Measurements from ENCODE around the gene ADGRD1. TPM values are rescaled to one million over a fixed set of nuclear protein-coding genes. Genes with fewer than 3 reads are reported as not detected.

ADGRD1 gene
- total RNA-seq, 1 donor from 2014 or later: 0.08 TPM

DNA sequence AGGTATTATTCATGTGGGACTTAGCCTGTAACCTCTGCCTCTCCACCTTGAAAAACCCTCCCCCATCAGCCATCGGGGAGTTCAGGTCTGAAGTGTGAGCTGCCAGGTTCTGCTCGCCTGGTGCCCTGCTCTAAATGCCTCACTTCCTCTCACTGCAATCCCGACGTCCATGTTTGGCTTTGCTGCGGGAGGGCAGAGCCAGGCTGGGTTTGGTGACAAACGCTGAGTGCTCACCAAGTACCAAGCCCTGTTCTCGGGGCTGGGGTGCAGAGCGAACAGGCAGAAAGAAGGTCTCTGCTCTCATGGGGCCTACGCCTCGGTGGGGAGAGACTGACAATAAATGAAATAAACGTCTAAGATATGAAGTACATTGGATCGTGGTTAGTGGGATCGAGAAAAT, 2.1 kb upstream of the ADGRD1 start:
- peaks cover 7% of the 10 kb centered on the region for H3K27me3 ChIP-seq (ENCODE audit: control insufficient read depth, insufficient read depth, low read length)
- TF ChIP-seq, protein P1, sequence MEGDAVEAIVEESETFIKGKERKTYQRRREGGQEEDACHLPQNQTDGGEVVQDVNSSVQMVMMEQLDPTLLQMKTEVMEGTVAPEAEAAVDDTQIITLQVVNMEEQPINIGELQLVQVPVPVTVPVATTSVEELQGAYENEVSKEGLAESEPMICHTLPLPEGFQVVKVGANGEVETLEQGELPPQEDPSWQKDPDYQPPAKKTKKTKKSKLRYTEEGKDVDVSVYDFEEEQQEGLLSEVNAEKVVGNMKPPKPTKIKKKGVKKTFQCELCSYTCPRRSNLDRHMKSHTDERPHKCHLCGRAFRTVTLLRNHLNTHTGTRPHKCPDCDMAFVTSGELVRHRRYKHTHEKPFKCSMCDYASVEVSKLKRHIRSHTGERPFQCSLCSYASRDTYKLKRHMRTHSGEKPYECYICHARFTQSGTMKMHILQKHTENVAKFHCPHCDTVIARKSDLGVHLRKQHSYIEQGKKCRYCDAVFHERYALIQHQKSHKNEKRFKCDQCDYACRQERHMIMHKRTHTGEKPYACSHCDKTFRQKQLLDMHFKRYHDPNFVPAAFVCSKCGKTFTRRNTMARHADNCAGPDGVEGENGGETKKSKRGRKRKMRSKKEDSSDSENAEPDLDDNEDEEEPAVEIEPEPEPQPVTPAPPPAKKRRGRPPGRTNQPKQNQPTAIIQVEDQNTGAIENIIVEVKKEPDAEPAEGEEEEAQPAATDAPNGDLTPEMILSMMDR (IDR thresholded peaks at IDR 0.05; ENCODE audit: insufficient read depth, low read length, poor library complexity, severe bottlenecking): no peak
- H3K4me3 ChIP-seq (ENCODE audit: low read depth, low read length): no peak overlapping the region
- DNase-seq (ENCODE audit: low read depth): no peak
- no peaks in the 10 kb centered on the region for H3K36me3 ChIP-seq (ENCODE audit: control insufficient read depth, insufficient read depth, low read length)

DNA sequence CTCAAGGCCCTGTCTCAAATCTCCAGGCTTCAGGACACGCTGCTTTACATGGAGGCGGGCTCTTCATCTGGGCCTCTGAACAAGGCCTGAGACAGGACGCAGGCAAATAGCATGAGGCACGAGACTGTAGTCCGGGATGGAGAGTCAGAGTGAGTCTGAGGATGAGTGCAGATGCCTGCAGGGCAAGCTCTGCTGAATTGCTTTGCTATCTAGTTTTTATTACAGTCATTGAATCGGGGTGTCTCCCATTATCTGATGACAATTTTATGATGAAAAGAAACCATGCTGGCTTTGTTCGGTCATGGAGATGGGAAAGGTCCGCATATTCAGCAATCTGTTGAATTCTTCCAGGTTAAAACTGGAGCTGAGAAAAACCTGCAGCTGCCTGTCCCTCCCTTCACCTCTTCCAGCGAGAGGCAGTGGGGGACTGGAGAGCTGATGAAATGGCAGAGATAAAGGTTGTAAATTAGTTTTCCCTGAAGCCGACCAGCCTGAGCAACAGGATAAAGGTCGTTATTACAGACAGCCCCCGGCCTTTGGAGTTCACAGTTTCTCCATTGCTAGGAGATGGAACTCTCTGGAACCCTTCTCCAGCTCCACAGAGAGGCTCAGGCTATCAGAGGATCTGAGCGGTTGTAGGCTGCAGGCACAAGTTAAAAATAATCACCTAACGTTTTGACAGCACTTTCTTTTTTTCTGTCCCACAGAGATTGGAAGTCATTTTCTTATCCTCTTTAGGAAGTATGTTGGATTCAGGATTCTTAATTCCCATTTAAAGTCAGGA, 1.3 kb upstream of the ADGRD1 start:
- TF ChIP-seq, protein P1 (IDR thresholded peaks at IDR 0.05; ENCODE audit: insufficient read depth, low read length, poor library complexity, severe bottlenecking): no peak
- Histone ChIP-seq H3K4me3 (ENCODE audit: low read depth, low read length) (no peak overlapping the region), H3K27me3 (ENCODE audit: control insufficient read depth, insufficient read depth, low read length) (peaks cover 7% of the 10 kb centered on the region), H3K36me3 (ENCODE audit: control insufficient read depth, insufficient read depth, low read length) (no peaks in the 10 kb centered on the region)
- no peak for DNase-seq (ENCODE audit: low read depth)

DNA sequence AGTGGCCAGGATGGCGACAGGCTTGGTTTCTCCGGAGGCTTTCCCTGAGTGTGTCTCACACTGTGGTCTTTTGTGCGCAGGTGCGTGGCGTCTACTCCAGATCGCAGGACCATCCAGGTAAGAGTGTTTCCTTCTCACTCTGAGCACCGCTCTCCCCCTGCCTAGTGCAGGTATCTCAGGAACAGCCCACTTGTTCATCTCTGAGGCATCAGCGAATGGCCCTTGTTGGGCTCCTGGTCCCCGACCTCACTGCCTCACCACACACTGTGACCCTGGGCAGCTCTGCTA, 781 bp downstream of the ADGRD1 start:
- TF ChIP-seq, protein P1 (IDR thresholded peaks at IDR 0.05; ENCODE audit: insufficient read depth, low read length, poor library complexity, severe bottlenecking): no peak
- peaks cover 7% of the 10 kb centered on the region for H3K27me3 ChIP-seq (ENCODE audit: control insufficient read depth, insufficient read depth, low read length)
- H3K36me3 ChIP-seq (ENCODE audit: control insufficient read depth, insufficient read depth, low read length): no peaks in the 10 kb centered on the region
- H3K4me3 ChIP-seq (ENCODE audit: low read depth, low read length): no peak overlapping the region
- no peak for DNase-seq (ENCODE audit: low read depth)

DNA sequence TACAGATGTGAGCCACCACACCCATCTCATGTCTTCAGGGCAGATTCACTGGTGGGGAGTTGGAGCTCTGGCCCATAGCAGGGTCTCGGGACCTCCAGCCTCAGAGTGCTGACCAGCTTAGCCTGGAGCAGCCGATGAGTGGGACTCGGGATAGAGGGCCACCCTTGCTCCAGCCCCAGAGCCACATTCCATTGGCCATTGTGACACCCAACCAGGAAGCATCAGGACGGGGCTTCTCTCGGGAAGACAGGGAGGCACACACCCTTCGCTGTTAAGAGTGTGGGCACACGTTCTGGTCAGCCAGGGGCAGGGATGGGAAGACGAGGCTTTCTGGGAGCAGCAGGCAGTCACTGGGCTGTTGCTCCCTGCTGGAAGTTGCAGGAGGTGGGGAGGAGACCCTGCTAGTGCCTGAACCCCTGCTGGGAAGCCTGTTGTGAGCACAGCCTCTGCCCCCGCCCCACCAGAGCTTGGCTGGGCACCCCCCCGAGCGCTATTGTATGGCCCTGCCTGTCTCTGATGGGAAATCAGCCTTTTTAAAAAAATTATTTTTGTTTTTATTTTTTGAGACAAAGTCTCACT, 1.6 kb downstream of the ADGRD1 start:
- DNase-seq (ENCODE audit: low read depth): no peak
- Histone ChIP-seq H3K36me3 (ENCODE audit: control insufficient read depth, insufficient read depth, low read length) (no peaks in the 10 kb centered on the region), H3K27me3 (ENCODE audit: control insufficient read depth, insufficient read depth, low read length) (peaks cover 7% of the 10 kb centered on the region), H3K4me3 (ENCODE audit: low read depth, low read length) (no peak overlapping the region)
- TF ChIP-seq, protein P1 (IDR thresholded peaks at IDR 0.05; ENCODE audit: insufficient read depth, low read length, poor library complexity, severe bottlenecking): no peak

DNA sequence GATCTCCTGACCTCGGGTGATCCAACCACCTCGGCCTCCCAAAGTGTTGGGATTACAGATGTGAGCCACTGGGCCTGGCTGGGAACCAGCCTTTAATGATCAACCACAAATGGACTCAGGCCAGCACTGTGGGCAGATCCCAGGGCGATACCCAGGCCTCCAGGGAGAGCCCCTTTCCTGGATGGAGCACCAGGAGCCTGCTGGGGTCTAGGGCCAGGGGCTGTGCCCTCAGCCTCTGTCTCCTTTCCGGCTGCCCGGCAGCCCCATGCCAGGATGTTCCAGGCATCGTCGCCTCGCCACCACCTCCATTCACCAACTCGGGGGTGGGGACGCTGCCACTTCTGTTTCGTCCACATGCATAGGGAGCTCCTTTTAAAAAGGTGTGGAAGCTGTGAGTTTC, 2.3 kb downstream of the ADGRD1 start:
- no peak for DNase-seq (ENCODE audit: low read depth)
- no peaks in the 10 kb centered on the region for H3K36me3 ChIP-seq (ENCODE audit: control insufficient read depth, insufficient read depth, low read length)
- H3K27me3 ChIP-seq (ENCODE audit: control insufficient read depth, insufficient read depth, low read length): peaks cover 7% of the 10 kb centered on the region
- H3K4me3 ChIP-seq (ENCODE audit: low read depth, low read length): no peak overlapping the region
- TF ChIP-seq, protein P1 (IDR thresholded peaks at IDR 0.05; ENCODE audit: insufficient read depth, low read length, poor library complexity, severe bottlenecking): no peak

Measured in kidney epithelial cell (primary cell).